GM21528 (cell line): ENCODE data around the gene ATOH8.
"Not testable (repeated sequence)": the region's sequence is repeated elsewhere in the genome, so short reads cannot be mapped to it uniquely, and the experiment has no call there.

Source experiments
- ATAC-seq: cut with Tn5 transposase; IDR thresholded peaks from one replicate; pipeline ENCODE4 v1.9.1; 2021; ENCODE audit warnings: mild to moderate bottlenecking, moderate library complexity; ENCODE audit not compliant: unreplicated experiment, low FRiP score

Gene ATOH8, protein sequence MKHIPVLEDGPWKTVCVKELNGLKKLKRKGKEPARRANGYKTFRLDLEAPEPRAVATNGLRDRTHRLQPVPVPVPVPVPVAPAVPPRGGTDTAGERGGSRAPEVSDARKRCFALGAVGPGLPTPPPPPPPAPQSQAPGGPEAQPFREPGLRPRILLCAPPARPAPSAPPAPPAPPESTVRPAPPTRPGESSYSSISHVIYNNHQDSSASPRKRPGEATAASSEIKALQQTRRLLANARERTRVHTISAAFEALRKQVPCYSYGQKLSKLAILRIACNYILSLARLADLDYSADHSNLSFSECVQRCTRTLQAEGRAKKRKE

DNA sequence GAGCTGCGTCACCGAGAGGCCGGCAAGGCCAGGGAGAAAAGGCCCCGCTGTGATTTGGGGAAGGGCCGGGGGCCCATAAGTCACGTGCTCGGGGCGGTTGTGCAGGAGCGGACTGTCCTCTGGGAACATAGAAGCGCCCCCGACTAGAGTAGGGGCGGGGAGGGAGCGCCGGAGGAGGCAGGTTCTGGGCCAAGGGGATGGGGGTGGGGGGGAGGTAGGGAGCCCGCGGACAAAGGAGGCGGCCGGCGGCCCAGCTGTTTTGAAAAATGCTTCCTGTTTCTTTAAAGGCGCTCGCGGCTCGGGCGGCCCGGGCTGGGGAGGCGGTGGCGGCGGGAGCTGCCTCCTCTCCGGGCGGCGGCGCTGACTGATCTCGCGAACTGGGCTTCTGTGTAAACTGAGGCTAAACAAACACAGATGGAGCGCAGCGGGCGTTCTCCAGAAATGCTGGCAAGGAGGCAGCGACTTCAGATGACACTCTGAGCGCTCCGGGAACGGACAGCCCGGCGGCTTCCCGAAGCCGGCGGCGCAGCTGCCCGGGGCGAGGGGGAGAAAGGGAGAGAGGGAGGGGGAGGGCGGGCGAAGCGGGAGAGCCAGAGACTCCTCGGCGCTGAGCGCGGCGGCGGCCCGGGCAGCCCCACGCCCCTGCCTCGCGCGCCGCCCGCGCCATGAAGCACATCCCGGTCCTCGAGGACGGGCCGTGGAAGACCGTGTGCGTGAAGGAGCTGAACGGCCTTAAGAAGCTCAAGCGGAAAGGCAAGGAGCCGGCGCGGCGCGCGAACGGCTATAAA lies at the start of gene ATOH8:
TSS of gene ATOH8 (plus strand) at position 467 of the 788 bp plus-strand sequence. CDS start at position 666, 199 bp downstream.
- ATAC-seq, result no peak

DNA sequence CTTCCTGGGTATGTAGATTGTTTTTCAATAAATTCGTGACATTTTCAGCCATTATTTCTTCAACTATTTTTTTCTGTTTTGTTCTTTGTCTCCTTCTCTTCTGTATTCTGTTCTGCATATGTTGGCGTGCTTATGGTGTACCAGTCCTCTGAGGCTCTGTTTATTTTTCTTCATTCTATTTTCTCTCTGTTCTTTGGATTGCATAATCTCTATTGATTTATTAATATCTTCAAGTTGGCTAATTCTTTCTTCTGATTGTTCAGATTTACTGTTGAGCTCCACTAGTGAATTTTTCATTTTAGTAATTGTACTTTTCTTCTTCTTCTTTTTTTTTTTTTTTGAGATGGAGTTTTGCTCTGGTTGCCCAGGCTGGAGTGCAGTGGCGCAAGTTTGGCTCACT lies 49.8 kb upstream of the ATOH8 start:
- no peak for ATAC-seq

DNA sequence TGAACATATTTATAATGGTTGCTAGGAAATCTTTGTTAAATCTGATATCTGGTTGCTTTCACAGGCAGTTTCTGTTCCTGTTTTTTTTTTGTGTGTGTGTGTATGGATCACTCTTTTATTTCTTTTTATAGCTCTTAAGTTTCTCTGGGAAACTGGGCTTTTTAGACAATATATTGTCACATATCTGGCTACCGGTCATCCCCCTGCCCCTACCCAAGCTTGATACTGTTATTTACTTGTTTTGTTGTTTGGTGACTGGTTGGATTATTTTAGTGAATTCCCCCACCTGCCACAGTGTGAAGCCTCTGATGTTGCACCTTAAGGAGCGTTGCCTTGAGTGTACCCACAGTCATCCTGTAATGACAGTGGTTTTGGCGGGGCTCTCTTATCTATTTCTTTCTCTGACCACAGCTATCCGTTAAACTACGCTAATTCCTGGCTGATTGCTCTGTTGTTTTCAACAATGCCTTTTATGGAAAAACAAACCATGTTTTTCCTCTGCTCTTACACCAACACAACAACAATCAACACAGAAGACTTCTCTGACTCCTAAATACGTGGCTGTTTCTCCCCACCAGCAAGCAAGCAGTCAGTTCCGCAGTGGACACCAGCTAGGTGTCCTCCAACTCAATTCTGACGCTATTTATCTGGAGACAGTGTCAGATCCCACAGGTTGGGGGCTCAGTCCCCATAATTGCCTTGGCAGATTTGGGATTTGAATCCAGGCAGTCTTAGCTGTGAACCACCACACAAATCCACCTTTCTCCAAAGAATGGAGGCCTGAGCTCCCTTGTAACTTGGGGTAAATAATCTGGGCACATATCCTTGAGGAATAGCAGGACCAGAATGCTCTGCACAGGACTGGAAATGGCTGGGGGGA lies 48.8 kb upstream of the ATOH8 start:
- ATAC-seq, result no peak

DNA sequence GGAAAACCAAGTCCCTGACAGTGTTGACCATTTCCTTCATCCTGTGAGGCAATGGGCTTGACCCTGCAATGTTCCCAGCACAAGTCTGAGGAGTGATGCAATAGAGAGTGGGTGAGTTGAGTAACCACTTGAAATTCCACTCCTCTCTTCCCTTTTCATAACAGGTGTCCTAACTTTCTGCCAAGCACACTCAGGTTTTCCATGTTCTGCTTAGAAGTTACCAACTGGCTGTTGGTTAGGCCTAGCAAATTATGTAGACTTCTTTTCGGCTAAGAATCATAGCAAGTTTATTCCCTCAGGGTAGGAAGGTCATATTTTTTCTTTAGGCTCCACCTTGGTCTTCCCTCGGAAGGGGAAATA lies 48.1 kb upstream of the ATOH8 start:
- ATAC-seq, result no peak

DNA sequence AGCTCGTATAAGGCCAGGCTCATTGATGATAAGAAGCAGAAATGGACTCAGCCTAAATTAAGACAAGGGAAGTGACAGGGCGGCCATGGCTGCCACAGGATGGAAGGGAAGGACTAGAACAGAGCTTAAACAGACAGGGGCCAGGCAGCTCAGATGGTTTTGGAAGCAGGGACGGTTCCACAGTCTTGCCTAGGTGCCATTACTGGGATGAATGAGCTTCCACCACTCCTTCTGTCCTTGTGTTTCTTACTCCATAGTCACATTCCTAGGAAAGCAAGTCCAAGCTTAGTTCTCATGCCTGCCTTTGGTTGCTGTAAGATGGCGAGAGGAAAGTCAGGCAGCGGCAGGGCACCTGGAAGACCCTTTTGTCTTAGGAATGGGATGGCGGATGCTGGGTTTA lies 47.7 kb upstream of the ATOH8 start:
- no peak for ATAC-seq

DNA sequence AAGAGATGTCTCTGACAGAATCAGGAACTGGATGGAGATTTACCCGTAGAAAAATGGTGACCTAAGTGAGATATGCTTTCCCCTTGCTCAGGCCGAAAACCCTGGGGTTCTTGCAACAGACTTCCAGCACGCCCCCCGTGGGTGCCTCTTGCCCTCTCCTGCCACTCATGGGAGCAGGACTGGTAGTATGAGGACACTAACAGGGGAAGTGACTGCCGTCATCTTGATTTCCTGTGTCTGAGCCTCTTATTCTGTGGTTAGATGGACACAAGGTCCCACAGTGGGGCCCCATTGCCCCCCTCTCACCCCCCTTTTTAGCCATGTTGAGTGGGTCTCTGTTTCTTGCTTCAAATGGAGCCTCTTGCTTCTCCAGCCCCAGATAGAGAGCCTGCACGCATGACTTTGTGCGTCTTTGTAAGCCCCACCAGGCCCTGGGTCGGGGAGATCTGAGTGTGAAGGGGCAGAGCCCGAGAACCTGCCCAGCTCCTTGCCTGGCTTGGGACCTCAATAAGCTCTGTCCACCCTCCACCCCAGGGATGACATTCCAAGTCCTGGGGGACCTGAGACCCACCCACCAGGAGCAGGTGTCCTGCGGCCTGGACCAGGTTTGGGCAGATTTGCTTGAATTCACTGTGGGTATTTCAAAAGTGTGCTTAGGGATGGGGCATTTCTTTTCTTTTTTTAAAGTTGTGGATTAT lies 47.0 kb upstream of the ATOH8 start:
- ATAC-seq, result no peak

DNA sequence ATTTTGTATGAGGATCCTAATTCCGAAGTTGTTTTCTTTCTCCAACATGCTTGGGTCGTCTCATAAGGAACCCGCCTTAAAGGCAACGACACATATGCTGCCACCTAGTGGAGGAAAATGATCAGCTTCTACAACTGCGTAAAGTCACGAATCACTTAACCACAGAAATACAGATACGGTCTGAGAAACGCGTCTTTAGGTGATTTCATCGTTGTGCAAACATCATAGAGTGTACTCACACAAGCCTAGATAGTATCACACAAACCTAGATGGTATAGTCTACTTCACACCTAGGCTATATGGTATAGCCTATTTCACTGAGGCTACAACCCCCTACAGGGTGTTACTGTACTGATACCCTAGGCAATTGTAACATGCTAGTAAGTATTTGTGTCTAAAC lies 46.5 kb upstream of the ATOH8 start:
- no peak for ATAC-seq

DNA sequence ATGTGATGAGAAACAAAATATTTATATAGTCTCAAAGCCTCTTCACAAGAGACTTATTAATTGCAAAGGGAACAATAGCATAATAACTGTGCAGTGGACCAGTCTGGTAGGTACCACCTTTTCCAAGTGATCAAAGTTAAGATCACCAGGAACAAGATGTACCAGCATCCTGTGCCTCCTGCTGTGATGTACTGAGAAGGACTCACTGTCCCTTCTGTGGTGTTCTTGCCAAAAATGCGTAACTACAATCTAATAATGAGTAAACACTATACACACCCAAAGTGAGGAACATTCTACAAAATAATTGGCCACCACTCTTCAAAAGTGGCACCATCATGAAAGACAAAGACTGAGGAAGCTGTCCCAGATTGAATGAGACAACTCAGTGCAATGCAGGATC lies 45.1 kb upstream of the ATOH8 start:
- ATAC-seq, result no peak

DNA sequence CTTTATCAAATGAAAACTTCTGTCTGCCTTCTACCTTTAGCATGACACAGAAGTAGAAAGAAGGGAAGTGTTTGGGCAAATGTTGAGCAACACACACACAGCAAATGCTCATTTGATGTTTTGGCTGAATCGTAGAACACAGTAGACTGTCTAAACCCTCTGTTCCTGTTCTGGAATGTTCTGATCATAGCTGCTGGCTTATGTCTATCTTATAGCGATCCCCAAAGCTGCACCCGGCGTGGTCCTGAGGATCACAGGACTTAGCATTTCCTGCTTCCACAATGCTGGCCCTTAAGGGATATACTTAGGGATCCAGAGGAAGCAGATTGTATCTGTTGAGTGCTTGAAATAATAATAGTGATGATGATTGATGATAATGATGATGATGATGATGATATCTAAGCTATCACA lies 44.4 kb upstream of the ATOH8 start:
- ATAC-seq, result no peak

DNA sequence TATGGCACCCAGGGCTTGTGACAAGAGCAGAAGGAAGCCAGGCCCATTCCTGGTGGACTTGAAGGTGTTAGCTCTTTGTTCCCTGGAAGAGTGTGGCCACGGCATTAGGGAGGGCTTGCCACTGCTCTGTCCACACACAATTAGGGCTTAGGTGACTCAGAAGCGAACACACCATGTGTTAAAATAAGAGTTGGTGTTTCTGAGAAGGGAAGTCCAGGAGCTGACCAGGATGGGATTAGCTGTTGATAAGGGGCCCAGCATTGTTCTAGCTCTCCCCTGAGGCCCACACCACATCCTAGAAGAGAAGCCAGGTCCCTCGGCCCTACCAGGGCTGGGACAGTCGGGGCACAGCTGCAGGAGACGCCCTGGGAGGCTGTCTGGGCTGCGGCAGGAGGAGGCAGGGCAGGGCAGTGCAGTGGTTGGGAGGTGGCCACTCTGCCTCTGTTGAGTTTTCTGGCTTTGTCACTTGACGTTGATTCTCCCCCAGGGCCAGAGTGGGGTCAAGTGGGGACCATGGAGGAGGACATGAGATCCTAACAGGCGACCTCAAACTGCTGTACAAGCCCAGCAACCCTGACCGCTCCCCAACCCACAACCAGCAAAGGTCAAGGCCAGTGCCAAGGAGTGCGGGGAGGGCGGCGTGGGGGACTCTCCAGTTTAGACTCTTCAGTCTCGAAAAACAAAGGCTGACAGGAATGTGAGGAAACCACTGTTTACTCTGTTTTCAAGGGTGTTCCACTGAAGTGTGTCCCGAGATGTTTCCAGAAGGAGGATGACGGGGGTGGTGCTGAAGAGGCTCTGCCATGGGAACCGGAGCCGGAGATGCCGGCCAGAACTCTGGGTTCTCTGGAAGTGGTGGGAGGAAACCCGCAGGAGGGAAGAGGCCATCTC lies 42.9 kb upstream of the ATOH8 start:
- no peak for ATAC-seq

DNA sequence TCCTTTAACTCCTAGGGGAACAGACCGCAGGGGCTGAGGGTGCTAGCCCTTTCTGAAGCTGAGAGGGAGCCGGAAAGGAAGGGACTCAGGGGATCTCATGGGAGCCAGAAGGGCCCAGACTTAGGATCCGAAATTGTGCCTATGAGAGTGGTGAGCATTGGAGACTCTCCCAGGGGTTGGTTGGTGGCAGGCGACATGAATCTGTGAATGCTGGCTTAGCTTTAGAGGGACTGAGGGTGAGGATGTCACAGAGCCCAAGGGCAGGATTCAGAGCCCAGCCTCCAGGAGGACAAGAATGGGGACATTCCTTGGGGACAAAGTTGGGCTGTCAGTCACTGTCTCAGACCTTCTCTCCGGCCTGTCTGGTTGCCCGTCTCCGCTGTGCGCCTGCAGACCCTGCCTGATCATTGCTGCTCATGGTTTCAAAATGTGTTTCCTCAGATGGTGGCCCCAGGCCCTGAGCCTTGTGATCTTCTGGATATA lies 42.2 kb upstream of the ATOH8 start:
- ATAC-seq, result no peak

DNA sequence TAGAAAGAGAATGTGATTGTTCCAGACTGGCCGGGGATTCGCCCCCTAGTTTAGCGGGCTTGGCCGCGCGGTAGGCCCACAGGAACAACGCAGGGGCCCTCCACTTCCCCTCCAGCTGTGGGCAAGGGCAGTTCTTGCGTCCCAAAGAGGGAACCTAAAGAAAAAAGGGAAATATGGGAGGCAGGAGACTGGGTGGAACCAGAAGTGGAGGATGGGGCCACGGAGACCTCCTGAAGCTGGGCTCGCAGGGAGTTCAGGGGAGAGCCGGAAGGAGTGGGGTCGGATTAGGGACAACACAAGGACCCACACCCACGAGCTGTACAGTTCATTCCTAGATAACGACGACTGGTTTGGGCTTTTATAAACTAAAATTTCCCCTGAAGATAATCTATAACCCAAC lies 41.5 kb upstream of the ATOH8 start:
- no peak for ATAC-seq

DNA sequence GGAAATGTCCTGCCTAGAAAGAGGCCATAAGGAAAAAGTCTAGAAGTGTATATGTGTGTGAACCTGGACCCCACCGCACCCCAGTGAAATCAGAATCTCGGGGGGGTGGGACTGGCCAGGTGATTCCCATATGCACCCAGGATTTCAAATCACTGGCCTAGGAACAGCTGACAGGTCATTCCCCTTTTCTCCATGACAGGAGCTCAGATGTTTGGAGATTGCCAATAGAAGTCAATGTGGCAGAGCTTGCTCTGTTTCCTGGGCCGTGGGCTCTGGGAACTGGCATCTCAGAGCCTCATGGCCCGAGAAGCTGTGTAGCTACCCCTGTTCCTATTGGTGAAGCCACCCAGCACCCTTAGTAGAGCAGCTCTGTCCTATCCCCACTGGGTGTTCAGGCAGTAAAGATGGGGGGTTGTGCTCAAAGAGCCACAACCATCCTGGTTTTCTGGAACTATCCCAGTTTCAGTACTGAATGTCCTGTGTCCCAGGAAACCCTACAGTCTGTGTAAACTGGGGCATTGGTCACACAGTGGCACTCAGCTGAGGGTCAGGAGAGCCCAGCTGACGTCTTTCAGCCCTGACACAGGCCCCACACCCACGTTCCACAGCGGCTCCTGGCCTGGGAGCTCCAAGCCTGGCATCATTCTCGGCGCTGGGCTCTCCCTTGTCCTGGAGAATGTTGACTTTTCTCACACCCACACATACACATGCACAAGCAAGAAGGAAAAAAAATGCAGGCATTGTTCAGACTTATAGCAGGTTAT lies 40.8 kb upstream of the ATOH8 start:
- ATAC-seq, result no peak

DNA sequence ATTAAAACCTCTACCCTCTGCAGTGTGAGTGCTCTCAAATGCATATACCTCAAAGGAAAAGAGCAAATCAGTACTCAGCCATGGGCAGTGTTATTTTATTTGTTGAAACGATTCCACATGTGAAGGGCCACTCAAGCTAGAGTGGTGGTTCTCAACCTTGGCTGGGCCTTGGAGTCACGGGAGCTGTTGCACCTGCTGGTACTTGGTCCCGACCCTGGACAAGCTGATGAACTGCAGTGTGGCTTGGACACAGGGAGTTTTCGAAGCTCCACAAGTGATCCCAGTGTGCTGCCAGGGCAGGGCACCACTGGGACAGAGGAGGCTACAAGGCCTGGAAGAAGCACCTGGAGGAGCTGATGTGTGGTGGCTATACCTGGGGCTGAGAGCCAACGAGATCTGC lies 40.0 kb upstream of the ATOH8 start:
- ATAC-seq, result no peak

DNA sequence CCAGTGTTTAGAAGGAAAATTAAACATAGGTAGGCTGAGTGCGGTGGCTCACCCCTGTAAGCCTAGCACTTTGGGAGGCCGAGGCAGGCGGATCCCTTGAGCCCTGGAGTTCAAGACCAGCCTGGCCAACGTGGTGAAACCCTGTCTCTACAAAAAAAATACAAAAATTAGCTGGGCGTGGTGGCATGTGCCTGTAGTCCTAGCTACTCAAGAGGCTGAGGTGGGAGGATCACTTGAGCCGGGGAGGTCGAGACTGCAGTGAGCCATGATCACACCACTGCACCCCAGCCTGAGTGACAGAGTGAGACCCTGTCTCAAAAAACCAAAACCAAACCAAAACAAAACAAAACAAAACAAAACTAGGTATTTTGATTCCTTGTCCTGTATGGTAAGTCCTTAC lies 39.4 kb upstream of the ATOH8 start:
- not testable (repeated sequence) for ATAC-seq

DNA sequence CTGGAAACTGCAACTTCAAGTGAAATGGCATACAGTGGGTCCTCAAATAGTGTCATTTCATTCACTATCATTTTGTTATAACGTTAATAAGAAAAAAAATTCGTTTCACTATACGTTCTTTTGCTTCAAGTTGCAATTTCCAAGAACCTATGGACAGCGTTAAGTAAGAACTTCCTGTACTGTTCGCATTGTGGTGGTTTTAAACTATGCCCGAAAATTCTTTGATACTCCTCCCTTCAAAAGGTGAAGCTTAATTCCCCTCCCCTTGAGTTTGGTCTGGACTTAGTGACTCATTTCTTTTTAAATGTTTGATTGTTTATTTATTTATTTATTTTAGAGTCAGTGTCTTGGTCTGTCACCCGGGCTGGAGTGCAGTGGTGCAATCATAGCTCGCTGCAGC lies 39.0 kb upstream of the ATOH8 start:
- no peak for ATAC-seq

DNA sequence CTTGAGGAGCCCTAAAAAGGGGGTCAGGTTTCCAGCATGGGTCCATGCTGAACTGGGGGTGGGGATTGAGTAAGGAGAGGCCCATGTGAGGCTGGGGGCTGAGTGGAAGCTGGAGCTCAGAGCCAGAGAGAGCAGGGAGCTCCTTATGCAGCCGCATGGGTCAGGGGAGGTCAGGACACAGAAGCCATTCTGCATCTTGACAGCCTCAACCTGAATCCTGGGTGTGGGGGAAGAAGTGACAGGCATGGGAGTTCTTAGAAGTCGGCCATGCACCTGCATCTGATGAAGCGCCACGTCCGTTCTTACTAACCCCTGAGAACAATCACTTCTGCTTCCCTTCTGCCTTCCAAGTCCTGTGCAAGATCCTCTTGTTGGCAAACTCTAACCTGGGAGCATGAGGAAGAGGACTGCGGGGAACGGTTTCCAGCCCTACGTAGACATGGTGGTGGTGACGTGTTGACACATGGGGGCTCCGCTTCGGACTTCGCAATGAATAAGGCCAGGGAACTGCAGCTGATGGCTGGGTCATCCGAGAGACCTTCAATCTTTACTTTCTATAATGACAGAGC lies 37.4 kb upstream of the ATOH8 start:
- no peak for ATAC-seq

DNA sequence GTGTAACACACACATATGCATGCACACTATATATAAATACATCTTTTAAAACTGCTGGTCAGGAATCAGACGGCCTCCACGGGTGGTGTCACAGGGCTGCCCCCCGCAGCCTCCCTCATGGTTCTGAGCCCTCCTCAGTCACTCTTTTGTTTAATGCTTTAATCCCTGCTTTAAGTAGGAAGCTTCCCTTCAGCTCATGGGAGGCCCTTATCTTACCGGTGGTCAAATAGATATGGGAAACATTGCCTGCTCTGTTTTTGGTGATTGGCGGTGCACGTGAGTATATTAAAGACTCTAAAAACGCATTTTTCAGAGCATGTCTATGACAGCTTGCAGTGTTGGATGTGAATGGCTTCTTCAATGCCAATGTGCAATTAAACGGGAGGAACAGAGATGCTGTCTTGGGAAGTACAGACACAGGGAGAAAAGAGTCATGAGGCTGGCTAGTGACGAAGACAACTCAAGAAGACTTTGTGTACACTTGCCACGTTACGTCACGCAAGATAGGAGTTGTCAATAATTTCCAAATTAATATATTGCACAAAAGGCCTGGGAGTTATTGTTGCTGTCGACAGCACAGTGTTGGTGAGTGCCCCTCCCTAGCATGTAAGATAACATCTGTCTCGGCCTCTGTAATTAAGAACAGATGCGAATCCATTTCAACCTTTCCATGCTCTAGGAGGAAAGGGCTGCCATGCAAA lies 36.3 kb upstream of the ATOH8 start:
- ATAC-seq, result no peak
